ENCODE measurements around the gene NUDT16. TPM values are rescaled to one million over a fixed set of nuclear protein-coding genes. Genes with fewer than 3 reads are reported as not detected.

The NUDT16 gene
- total and polyA plus RNA-seq, 9 of the 15 experiments (the other 6 are each of a cell fraction or from before 2014, with no cell fraction given), result 1.5 to 11.4 (median 7.6) TPM

- H3K36me3 ChIP-seq (ENCODE audit: control insufficient read depth, insufficient read depth, low read length), result no peaks in the 10 kb centered on the region
- in situ Hi-C loops (cut with MboI), result no loop called here
- 4% methylated on average over 2 of the region's 2 CpGs for WGBS (ENCODE audit: insufficient coverage, low coverage, missing lambda C conversion rate)
- no peak for ATAC-seq
- H3K4me3 ChIP-seq, result no peak overlapping the region
- no peaks in the 10 kb centered on the region for H4K20me1 ChIP-seq (replicated peaks; ENCODE audit: control insufficient read depth, insufficient read depth, low read length)
- no peak overlapping the region for H3K4me2 ChIP-seq (ENCODE audit: insufficient read depth, low read length)
- no peaks in the 10 kb centered on the region for H3K79me2 ChIP-seq (ENCODE audit: control insufficient read depth, insufficient read depth, low read length)
- ChIA-PET CTCF (ENCODE audit: low intra/inter-chr PET ratio) (no interaction called here), POLR2A (no interaction called here)
- BruUV-seq (replicated peaks), result no TSS peak
- intact Hi-C loops (cut with micrococcal nuclease), result no loop called here
- H3K9me3 ChIP-seq (replicated peaks; ENCODE audit: control insufficient read depth, insufficient read depth, low read depth, low read length), result no peaks in the 10 kb centered on the region
- H3K9me1 ChIP-seq (ENCODE audit: control insufficient read depth, insufficient read depth, low read length), result no peaks in the 10 kb centered on the region
- H3K27ac ChIP-seq (ENCODE audit: extremely low read depth, low read depth, low read length), result no peak overlapping the region
- H3K9ac ChIP-seq (ENCODE audit: insufficient read depth in 1 of 2, low read depth in 2 of 2, low read length in 2 of 2), result no peak overlapping the region
- FAIRE-seq, result no peak
- no peak overlapping the region for H2AFZ ChIP-seq (ENCODE audit: low read depth, low read length)
- no peaks in the 10 kb centered on the region for H3K27me3 ChIP-seq (ENCODE audit: control insufficient read depth in 2 of 2, insufficient read depth in 2 of 2, low read length in 2 of 2)
- H3K4me1 ChIP-seq (replicated peaks in 1 of 2; ENCODE audit: control insufficient read depth in 2 of 2, insufficient read depth in 2 of 2, low read length in 2 of 2), result no peaks in the 10 kb centered on the region
- no peak for DNase-seq (ENCODE audit: extremely low read depth in 1 of 4, low spot score in 3 of 4)
- no peak for TF ChIP-seq IRF1 (CRISPR knock-in tag; IDR thresholded peaks at IDR 0.05; ENCODE audit: borderline replicate concordance)
- no peak for TF ChIP-seq RBM15 (IDR thresholded peaks at IDR 0.05; ENCODE audit: insufficient read depth, low read length)
- no peak for TF ChIP-seq ZNF592 (IDR thresholded peaks at IDR 0.05)
- TF ChIP-seq RUNX1 (IDR thresholded peaks at IDR 0.05; ENCODE audit: low read depth), result no peak
- TF ChIP-seq ZFP30 (CRISPR knock-in tag; IDR thresholded peaks at IDR 0.05; ENCODE audit: borderline replicate concordance), result no peak
- TF ChIP-seq TCF7L2 (IDR thresholded peaks at IDR 0.05; ENCODE audit: low read depth, low read length), result no peak
- no peak for TF ChIP-seq PREB (CRISPR knock-in tag; IDR thresholded peaks at IDR 0.05)
- TF ChIP-seq NFYB (IDR thresholded peaks at IDR 0.05; ENCODE audit: extremely low read depth, insufficient read length), result no peak
- TF ChIP-seq, protein P1, sequence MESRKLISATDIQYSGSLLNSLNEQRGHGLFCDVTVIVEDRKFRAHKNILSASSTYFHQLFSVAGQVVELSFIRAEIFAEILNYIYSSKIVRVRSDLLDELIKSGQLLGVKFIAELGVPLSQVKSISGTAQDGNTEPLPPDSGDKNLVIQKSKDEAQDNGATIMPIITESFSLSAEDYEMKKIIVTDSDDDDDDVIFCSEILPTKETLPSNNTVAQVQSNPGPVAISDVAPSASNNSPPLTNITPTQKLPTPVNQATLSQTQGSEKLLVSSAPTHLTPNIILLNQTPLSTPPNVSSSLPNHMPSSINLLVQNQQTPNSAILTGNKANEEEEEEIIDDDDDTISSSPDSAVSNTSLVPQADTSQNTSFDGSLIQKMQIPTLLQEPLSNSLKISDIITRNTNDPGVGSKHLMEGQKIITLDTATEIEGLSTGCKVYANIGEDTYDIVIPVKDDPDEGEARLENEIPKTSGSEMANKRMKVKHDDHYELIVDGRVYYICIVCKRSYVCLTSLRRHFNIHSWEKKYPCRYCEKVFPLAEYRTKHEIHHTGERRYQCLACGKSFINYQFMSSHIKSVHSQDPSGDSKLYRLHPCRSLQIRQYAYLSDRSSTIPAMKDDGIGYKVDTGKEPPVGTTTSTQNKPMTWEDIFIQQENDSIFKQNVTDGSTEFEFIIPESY (CRISPR knock-in tag; IDR thresholded peaks at IDR 0.05), result no peak
- TF ChIP-seq ATF7 (IDR thresholded peaks at IDR 0.05), result no peak
- no peak for TF ChIP-seq EZH2 (IDR thresholded peaks at IDR 0.05; ENCODE audit: borderline replicate concordance, low read depth, low read length)
- TF ChIP-seq SETDB1 (IDR thresholded peaks at IDR 0.05; ENCODE audit: low read length), result no peak
- TF ChIP-seq FUS (optimal IDR thresholded peaks at IDR 0.05; ENCODE audit: low read depth, low read length), result no peak
- no peak for TF ChIP-seq PHB2 (IDR thresholded peaks at IDR 0.05; ENCODE audit: low read depth)
- TF ChIP-seq ZFP1 (CRISPR knock-in tag; IDR thresholded peaks at IDR 0.05), result no peak
- no peak for TF ChIP-seq ZNF239 (CRISPR knock-in tag; IDR thresholded peaks at IDR 0.05)
- no peak for TF ChIP-seq MCM7 (IDR thresholded peaks at IDR 0.05)
Measured at GRCh38 chr3:131406274-131406673, 24.7 kb downstream of the NUDT16 start.

All from K562 (cell line).